K562 (cell line): Measurements from ENCODE around the gene PLCG2. TPM values are rescaled to one million over a fixed set of nuclear protein-coding genes. Genes with fewer than 3 reads are reported as not detected.

Experiments used
- ATAC-seq: fragments of 200-7000 bp; cut with Tn5 transposase; 3 replicates; pipeline ENCODE4 v1.9.1; 2020; ENCODE audit warnings: moderate library complexity
- BruUV-seq: library from RNA; stranded (reverse); fragments of 400-500 nt; replicated peaks from 2 replicates; lab custom pipeline; 2021; lab: Mats Ljungman, UMichigan
- CTCF ChIA-PET: fragments of 300-600 bp; formaldehyde crosslinking; extraction: SDS; loops from one replicate; lab custom pipeline; 2021; ENCODE audit warnings: low intra/inter-chr PET ratio; lab: Yijun Ruan, JAX
- POLR2A ChIA-PET: fragments of 300-600, 350-650 bp; sonication (Branson Sonifier 250); formaldehyde crosslinking; extraction: SDS; loops from one replicate; lab custom pipeline; 2021; ENCODE audit warnings: antibody characterized with exemption, inconsistent platforms; lab: Yijun Ruan, JAX
- DNase-seq, 4 experiments: peaks; one replicate each; pipeline versions ENCODE4 v3.0.0 to v3.0.0-alpha.2; 2011 to 2018; ENCODE audit warnings: low spot score in 3 of 4, mixed read lengths in 3 of 4; ENCODE audit errors: extremely low read depth in 1 of 4
- FAIRE-seq: peaks from 2 replicates; lab custom pipeline; 2011; peaks lifted over from hg19 to GRCh38; lab: Jason Lieb, UNC
- H2AFZ ChIP-seq: 2 replicates; pipeline ENCODE4 v1.6.0; 2011; ENCODE audit warnings: low read depth, low read length, control low read depth, inconsistent platforms
- H3K27ac ChIP-seq: fragments of 200-600 bp; 3 replicates; pipeline ENCODE4 v1.8.0; 2011; ENCODE audit warnings: low read depth, mild to moderate bottlenecking, control low read depth, inconsistent platforms, low read length, moderate library complexity, mixed read lengths; ENCODE audit errors: extremely low read depth
- H3K27me3 ChIP-seq, 2 experiments: fragments of 300-600 bp in 1 of 2; 2 replicates in 1 of 2; 3 replicates in 1 of 2; pipeline versions ENCODE4 v1.6.0 to v1.8.0; 2011; ENCODE audit warnings: inconsistent platforms in 2 of 2, low read length in 2 of 2, mild to moderate bottlenecking in 1 of 2, mixed read lengths in 1 of 2, moderate library complexity in 1 of 2; ENCODE audit not compliant: control insufficient read depth in 2 of 2, insufficient read depth in 2 of 2
- H3K36me3 ChIP-seq: fragments of 300-600 bp; 3 replicates; pipeline ENCODE4 v1.8.0; 2011; ENCODE audit warnings: mild to moderate bottlenecking, low read length, inconsistent platforms; ENCODE audit not compliant: control insufficient read depth, insufficient read depth
- H3K4me1 ChIP-seq, 2 experiments: fragments of 200-600 bp in 1 of 2; replicated peaks in 1 of 2; 2 replicates in 1 of 2; 3 replicates in 1 of 2; pipeline versions ENCODE4 v1.5.1 to v1.8.0; 2011; ENCODE audit warnings: inconsistent platforms in 2 of 2, low read length in 2 of 2, mild to moderate bottlenecking in 1 of 2, mixed read lengths in 1 of 2, moderate library complexity in 1 of 2; ENCODE audit not compliant: control insufficient read depth in 2 of 2, insufficient read depth in 2 of 2
- H3K4me2 ChIP-seq: 2 replicates; pipeline ENCODE4 v1.6.1; 2011; ENCODE audit warnings: low read length, control low read depth, inconsistent platforms, mixed read lengths; ENCODE audit not compliant: insufficient read depth
- H3K4me3 ChIP-seq: fragments of 200-600 bp; sonication (generic), shearing (Covaris generic); 2 replicates; pipeline ENCODE4 v1.5.1; 2016; ENCODE audit warnings: control low read depth, inconsistent platforms
- H3K79me2 ChIP-seq: fragments of 200-600 bp; 3 replicates; pipeline ENCODE4 v1.8.0; 2011; ENCODE audit warnings: low read length, inconsistent platforms; ENCODE audit not compliant: control insufficient read depth, insufficient read depth
- H3K9ac ChIP-seq, 2 experiments: 2 replicates each; pipeline versions ENCODE4 v1.6.0 to v1.6.1; 2011; ENCODE audit warnings: low read depth in 2 of 2, low read length in 2 of 2, control low read depth in 1 of 2, inconsistent platforms in 1 of 2, mild to moderate bottlenecking in 1 of 2, mixed read lengths in 1 of 2; ENCODE audit not compliant: insufficient read depth in 1 of 2
- H3K9me1 ChIP-seq: one replicate; pipeline ENCODE4 v1.6.0; 2011; ENCODE audit warnings: inconsistent platforms, mild to moderate bottlenecking, low read length, moderate library complexity; ENCODE audit not compliant: control insufficient read depth, insufficient read depth
- H3K9me3 ChIP-seq: replicated peaks from 2 replicates; pipeline ENCODE4 v1.5.1; 2011; ENCODE audit warnings: low read depth, low read length, inconsistent platforms; ENCODE audit not compliant: control insufficient read depth, insufficient read depth
- H4K20me1 ChIP-seq: replicated peaks from 2 replicates; pipeline ENCODE4 v1.6.1; 2011; ENCODE audit warnings: low read length, inconsistent platforms, mixed read lengths; ENCODE audit not compliant: control insufficient read depth, insufficient read depth
- LEF1 ChIP-seq: fragments of 450-650 bp; IDR thresholded peaks from 2 replicates; pipeline ENCODE4 v1.6.1; 2016; ENCODE audit warnings: mild to moderate bottlenecking
- MCM2 ChIP-seq: fragments of 450-650 bp; IDR thresholded peaks from 2 replicates; pipeline ENCODE4 v1.6.1; 2017; ENCODE audit warnings: low read depth, mild to moderate bottlenecking
- NFRKB ChIP-seq: fragments of 450-650 bp; IDR thresholded peaks from 2 replicates; pipeline ENCODE4 v1.6.1; 2016; ENCODE audit warnings: low read depth
- ZNF280B ChIP-seq: fragments of 250-450 bp; sonication (Bioruptor Pico); IDR thresholded peaks from 2 replicates; pipeline ENCODE4 v1.5.1; 2021; ENCODE audit warnings: mild to moderate bottlenecking
- WGBS: fragments of 100-300 bp; shearing (Covaris generic); methylation state at CpG from one replicate; pipeline ENCODE4 v1.1.6; 2016; ENCODE audit warnings: low coverage, mixed read lengths; ENCODE audit not compliant: insufficient coverage; ENCODE audit errors: missing lambda C conversion rate; 5-methylcytosine and 5-hydroxymethylcytosine counted together
- in situ Hi-C: fragments of 300-500 bp; cut with MboI; formaldehyde crosslinking; loops from 4 replicates; pipeline ENCODE4 v1.15.0; 2018; ENCODE audit warnings: inconsistent platforms, mixed read lengths
- intact Hi-C: fragments of 100-400 bp; cut with micrococcal nuclease; formaldehyde crosslinking; loops from 2 replicates; pipeline ENCODE4 v1.14.2; 2022
- polyA plus RNA-seq, 8 experiments: library from polyadenylated mRNA; depleted of rRNA in 4 of 8; stranded (reverse) in 5 of 8; unstranded in 3 of 8; fragments of >200 nt; fragmentation: Nextera tagmentation in 2 of 8; fragmentation: Illumina TruSeq in 1 of 8; extraction: Ambion mirVana in 2 of 8; extraction: Trizol in 1 of 8; gene quantifications; 2 replicates each; pipeline versions ENCODE4 v1.2.1 to v1.2.3, GENCODE V29; 2011 to 2014; ENCODE audit warnings: inconsistent platforms in 1 of 8, missing spikeins in 1 of 8
- total RNA-seq, 7 experiments: library from RNA; depleted of rRNA in 6 of 7; stranded (reverse); fragments of >200 nt in 6 of 7; fragmentation: Illumina TruSeq in 2 of 7; extraction: Trizol in 2 of 7; gene quantifications; 2 replicates each; pipeline versions ENCODE4 v1.2.1 to v1.2.3, GENCODE V29; 2011 to 2021; ENCODE audit warnings: low replicate concordance in 1 of 7
- TF ChIP-seq, protein P1 (sequence below): sonication (generic); formaldehyde crosslinking; IDR thresholded peaks from 2 replicates; pipeline ENCODE4 v1.8.1; 2022; ENCODE audit warnings: missing genetic modification reagents
- TF ChIP-seq, protein P2 (sequence below): fragments of 250-450 bp; sonication (Bioruptor Pico); IDR thresholded peaks from 2 replicates; pipeline ENCODE4 v1.4.0; 2020; ENCODE audit warnings: borderline replicate concordance

PLCG2 gene
- total and polyA plus RNA-seq, 9 of the 15 experiments (the other 6 are each of a cell fraction or from before 2014, with no cell fraction given) = 0.94 to 7.1 (median 3.1) TPM

- Histone ChIP-seq H3K4me2 (no peak overlapping the region), H4K20me1 (no peaks in the 10 kb centered on the region), H3K79me2 (no peaks in the 10 kb centered on the region), H3K9me3 (no peaks in the 10 kb centered on the region), H3K27ac (no peak overlapping the region), H3K4me1 (no peaks in the 10 kb centered on the region), H3K9ac (no peak overlapping the region), H3K4me3 (no peak overlapping the region), H3K9me1 (no peaks in the 10 kb centered on the region), H3K36me3 (no peaks in the 10 kb centered on the region), H2AFZ (no peak overlapping the region), H3K27me3 (peaks cover 30 to 60% of the 10 kb centered on the region in 2 experiments)
- intact Hi-C loops = no loop called here
- TF ChIP-seq, protein P1, sequence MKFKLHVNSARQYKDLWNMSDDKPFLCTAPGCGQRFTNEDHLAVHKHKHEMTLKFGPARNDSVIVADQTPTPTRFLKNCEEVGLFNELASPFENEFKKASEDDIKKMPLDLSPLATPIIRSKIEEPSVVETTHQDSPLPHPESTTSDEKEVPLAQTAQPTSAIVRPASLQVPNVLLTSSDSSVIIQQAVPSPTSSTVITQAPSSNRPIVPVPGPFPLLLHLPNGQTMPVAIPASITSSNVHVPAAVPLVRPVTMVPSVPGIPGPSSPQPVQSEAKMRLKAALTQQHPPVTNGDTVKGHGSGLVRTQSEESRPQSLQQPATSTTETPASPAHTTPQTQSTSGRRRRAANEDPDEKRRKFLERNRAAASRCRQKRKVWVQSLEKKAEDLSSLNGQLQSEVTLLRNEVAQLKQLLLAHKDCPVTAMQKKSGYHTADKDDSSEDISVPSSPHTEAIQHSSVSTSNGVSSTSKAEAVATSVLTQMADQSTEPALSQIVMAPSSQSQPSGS (CRISPR knock-in tag) = no peak
- TF ChIP-seq, protein P2, sequence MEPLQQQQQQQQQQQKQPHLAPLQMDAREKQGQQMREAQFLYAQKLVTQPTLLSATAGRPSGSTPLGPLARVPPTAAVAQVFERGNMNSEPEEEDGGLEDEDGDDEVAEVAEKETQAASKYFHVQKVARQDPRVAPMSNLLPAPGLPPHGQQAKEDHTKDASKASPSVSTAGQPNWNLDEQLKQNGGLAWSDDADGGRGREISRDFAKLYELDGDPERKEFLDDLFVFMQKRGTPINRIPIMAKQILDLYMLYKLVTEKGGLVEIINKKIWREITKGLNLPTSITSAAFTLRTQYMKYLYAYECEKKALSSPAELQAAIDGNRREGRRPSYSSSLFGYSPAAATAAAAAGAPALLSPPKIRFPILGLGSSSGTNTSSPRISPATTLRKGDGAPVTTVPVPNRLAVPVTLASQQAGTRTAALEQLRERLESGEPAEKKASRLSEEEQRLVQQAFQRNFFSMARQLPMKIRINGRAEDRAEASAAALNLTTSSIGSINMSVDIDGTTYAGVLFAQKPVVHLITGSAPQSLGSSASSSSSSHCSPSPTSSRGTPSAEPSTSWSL (CRISPR knock-in tag) = no peak
- TF ChIP-seq MCM2 = no peak
- no peak for TF ChIP-seq ZNF280B (CRISPR knock-in tag)
- TF ChIP-seq NFRKB = no peak
- no peak for TF ChIP-seq LEF1
- DNase-seq (no peak), ATAC-seq (no peak), FAIRE-seq (no peak)
- CTCF ChIA-PET = no interaction called here
- in situ Hi-C loops = loop anchor here (10.0 kb wide), 1 partner anchor 518 kb away; no protein-coding TSS in a partner anchor
- BruUV-seq = no TSS peak
- POLR2A ChIA-PET = no interaction called here
- WGBS = 0% methylated on average over 5 of the region's 5 CpGs
Observed at GRCh38 chr16:81882559-81882958, 103.5 kb downstream of the PLCG2 start.
